AG09319 (cell line): ENCODE data around the gene KIF13A.
"Not testable (repeated sequence)": the region's sequence is repeated elsewhere in the genome, so short reads cannot be mapped to it uniquely, and the experiment has no call there.

Experiments used
- DNase-seq: peaks from one replicate; pipeline ENCODE4 v3.0.0-alpha.2; 2010; ENCODE audit warnings: low read depth; ENCODE audit errors: extremely low read depth
- TF ChIP-seq, protein P1 (sequence below): IDR thresholded peaks from 2 replicates; pipeline ENCODE4 v1.5.1; 2011; ENCODE audit warnings: low read depth, mild to moderate bottlenecking, inconsistent platforms, low read length, moderate library complexity

Gene KIF13A

DNA sequence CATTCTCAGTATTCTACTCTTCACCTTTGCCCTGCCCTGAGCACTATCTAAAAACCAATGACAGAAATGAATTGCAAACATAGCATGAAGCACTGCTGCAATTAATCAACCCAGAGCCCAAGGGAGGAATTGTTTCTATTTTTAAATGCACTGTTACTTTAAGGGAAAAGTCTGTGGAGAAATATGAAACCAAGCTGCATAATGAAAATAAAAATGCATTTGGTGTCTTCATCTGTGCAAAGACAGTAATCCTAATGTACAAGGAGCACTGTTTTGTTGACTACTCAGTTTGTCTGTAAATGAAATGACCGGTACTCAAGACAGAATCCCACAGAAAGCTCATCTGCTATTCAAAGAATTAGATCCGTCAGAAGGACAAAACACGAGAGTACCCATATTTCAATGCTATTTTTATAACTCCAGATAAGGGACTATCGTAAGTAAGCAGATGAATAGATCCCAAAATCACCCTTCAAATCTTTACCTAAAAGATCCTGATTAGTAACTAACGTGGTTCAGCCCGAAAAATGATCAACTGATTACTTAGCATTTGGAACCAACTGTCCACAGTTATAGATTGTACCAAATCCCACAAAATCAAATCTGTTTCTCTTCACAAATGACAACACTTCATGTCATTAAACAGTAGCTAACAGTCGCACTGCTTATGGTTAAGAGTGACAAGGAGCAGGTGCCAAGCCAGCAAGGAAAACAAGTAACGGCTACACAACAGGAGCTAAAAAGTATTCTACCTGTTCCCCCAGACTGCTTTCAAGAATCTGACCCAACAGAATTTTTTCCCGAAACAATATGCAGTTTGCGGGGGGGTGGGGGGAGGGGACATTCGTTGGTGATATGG is 2.4 kb downstream of the KIF13A start:
- DNase-seq: no peak
- TF ChIP-seq, protein P1, sequence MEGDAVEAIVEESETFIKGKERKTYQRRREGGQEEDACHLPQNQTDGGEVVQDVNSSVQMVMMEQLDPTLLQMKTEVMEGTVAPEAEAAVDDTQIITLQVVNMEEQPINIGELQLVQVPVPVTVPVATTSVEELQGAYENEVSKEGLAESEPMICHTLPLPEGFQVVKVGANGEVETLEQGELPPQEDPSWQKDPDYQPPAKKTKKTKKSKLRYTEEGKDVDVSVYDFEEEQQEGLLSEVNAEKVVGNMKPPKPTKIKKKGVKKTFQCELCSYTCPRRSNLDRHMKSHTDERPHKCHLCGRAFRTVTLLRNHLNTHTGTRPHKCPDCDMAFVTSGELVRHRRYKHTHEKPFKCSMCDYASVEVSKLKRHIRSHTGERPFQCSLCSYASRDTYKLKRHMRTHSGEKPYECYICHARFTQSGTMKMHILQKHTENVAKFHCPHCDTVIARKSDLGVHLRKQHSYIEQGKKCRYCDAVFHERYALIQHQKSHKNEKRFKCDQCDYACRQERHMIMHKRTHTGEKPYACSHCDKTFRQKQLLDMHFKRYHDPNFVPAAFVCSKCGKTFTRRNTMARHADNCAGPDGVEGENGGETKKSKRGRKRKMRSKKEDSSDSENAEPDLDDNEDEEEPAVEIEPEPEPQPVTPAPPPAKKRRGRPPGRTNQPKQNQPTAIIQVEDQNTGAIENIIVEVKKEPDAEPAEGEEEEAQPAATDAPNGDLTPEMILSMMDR: no peak

DNA sequence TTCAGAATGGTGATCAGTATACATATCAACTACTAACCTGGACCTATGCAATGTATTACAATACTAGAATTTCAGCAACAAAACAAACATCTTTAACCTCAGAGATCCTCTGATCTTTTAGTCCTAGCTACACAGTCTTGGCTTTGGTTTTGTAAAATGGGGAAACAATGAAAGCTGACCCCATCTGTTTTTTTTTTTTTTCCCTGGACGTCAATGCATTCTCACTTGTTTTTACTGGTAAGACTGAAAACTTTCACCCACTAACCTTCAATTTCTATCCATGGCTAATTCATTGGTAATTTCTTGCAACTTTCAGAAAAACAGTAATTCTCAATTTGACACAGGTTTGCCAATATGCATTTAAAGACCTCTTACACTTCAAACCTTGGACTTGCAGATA is 3.0 kb downstream of the KIF13A start:
- DNase-seq: no peak
- TF ChIP-seq, protein P1: no peak

DNA sequence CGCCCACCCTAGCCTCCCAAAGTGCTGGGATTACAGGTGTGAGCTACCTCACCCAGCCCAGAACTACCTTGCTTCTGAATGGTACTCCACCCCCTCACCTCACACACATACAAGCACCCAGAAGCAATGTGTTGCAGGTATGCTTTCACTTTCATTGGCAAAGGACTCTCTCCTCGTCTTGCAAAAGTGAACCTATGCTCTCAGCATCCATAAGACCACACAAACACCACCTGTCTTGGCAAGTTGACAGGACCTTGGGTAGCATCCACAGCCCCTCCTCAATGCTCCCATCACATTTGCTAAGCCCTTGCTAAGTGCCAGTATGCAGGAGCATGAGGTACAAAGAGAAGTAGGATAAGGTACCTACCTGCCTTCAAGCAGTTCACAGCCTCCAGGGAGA is 3.7 kb downstream of the KIF13A start:
- DNase-seq: no peak
- TF ChIP-seq, protein P1: no peak

GRCh38 chr6:17980329-17980728 is 7.1 kb downstream of the KIF13A start:
- no peak for DNase-seq
- TF ChIP-seq, protein P1: no peak

GRCh38 chr6:17979479-17979878 is 8.0 kb downstream of the KIF13A start:
- DNase-seq: no peak
- TF ChIP-seq, protein P1: no peak

DNA sequence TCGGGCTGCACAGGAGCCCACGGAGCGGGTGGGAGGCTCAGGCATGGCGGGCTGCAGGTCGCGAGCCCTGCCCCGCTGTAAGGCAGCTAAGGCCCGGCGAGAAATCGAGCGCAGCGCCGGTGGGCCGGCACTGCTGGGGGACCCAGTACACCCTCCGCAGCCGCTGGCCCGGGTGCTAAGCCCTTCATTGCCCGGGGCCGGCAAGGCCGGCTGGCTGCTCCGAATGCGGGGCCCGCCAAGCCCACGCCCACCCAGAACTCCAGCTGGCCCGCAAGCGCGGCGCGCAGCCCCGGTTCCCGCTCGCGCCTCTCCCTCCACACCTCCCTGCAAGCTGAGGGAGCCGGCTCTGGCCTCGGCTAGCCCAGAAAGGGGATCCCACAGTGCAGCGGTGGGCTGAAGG is 11.2 kb downstream of the KIF13A start:
- DNase-seq: not testable (repeated sequence)

GRCh38 chr6:17974570-17975368 is 12.7 kb downstream of the KIF13A start:
- no peak for DNase-seq
- TF ChIP-seq, protein P1: no peak
